ENCODE results near the gene FARSA. TPM values are rescaled to one million over a fixed set of nuclear protein-coding genes. Genes with fewer than 3 reads are reported as not detected.

FARSA gene
- total RNA-seq, 1 donor from 2014 or later = 220 TPM

- Mint-ChIP-seq H3K36me3 (ENCODE audit: low read depth) (peaks cover 4% of the 10 kb centered on the region), H3K9me3 (no peaks in the 10 kb centered on the region), H3K4me3 (no peak overlapping the region), H3K27ac (no peak overlapping the region), H3K4me1 (ENCODE audit: low read depth) (peaks cover 18% of the 10 kb centered on the region), H3K27me3 (ENCODE audit: insufficient read depth) (no peaks in the 10 kb centered on the region)
- intact Hi-C loops (cut with micrococcal nuclease) = no loop called here
- no peak for DNase-seq (ENCODE audit: low spot score)
These were observed 45.4 kb downstream of the FARSA start for GRCh38 chr19:12888006-12888603.

DNA sequence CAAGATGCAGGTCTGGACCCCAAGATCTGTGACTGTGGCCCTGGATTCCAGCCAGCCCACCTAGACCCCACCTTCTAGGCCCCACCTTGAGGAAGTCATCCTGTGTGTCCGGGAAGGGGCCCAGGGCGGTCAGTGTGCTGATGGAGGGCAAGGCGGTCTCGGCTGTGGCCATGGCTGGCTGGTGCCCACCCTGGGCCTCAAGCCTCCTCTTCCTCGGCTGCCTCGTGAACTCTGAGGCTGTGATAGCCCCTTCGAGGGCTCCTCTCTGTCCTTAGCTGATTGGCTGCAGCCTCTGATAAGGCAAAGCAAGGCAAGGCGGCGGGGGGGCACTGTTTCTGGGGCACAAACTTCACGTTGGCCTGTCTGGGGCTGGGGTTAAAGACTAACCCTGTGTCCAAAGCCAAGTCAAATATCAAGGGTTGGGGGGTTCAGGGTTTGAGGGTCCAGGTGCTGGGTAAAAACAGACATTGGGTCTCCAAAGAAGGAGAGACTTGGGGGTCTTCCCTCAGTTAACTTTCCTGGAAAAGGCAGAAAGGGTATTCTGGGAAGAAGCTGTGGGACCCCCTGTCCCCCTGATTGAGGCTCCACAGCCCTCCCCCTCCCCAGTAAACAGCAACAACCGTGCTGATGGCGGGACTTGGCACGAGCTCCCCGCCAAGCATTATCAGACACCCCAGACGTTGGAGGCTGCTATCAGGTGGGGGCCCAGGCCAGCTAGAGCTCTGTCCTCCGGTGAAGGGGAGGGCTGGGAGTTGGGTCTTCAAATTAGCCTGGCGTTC lies 46.4 kb downstream of the FARSA start, which contains the start of gene KLF1:
Gene KLF1, minus strand, starts transcription at position 233 of the 779 bp plus-strand sequence. Its CDS starts 61 bp downstream, at position 172.
- H3K27ac Mint-ChIP-seq = peak within 1 kb of the TSS; percentile 36
- H3K9me3 Mint-ChIP-seq = no peaks in the 10 kb centered on the region
- intact Hi-C loops (cut with micrococcal nuclease) = no loop called here
- peaks cover 18% of the 10 kb centered on the region for H3K4me1 Mint-ChIP-seq (ENCODE audit: low read depth)
- H3K4me3 Mint-ChIP-seq = peak within 1 kb of the TSS; percentile 69
- H3K27me3 Mint-ChIP-seq (ENCODE audit: insufficient read depth) = no peaks in the 10 kb centered on the region
- peaks cover 3% of the 10 kb centered on the region for H3K36me3 Mint-ChIP-seq (ENCODE audit: low read depth)
- no peak for DNase-seq (ENCODE audit: low spot score)

DNA sequence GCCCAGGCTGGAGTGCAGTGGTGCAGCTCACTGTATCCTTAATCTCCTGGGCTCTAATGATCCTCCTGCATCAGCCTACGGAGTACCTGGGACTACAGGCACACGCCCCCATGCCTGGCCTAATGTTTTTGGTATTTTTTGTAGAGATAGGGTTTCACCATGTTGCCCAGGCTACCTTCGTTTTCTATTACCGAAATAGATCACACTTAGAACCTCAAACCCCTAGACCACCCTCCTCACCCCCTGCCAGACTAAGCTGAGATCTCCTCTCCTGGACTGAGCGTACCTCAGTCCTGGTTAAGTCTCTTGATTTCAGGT lies 46.9 kb downstream of the FARSA start:
- no peak for DNase-seq (ENCODE audit: low spot score)
- Mint-ChIP-seq H3K27ac (peak overlapping the region; percentile 36), H3K27me3 (ENCODE audit: insufficient read depth) (no peaks in the 10 kb centered on the region), H3K4me1 (ENCODE audit: low read depth) (peaks cover 18% of the 10 kb centered on the region), H3K9me3 (no peaks in the 10 kb centered on the region), H3K36me3 (ENCODE audit: low read depth) (peaks cover 3% of the 10 kb centered on the region), H3K4me3 (peak overlapping the region; percentile 69)
- intact Hi-C loops (cut with micrococcal nuclease) = no loop called here

DNA sequence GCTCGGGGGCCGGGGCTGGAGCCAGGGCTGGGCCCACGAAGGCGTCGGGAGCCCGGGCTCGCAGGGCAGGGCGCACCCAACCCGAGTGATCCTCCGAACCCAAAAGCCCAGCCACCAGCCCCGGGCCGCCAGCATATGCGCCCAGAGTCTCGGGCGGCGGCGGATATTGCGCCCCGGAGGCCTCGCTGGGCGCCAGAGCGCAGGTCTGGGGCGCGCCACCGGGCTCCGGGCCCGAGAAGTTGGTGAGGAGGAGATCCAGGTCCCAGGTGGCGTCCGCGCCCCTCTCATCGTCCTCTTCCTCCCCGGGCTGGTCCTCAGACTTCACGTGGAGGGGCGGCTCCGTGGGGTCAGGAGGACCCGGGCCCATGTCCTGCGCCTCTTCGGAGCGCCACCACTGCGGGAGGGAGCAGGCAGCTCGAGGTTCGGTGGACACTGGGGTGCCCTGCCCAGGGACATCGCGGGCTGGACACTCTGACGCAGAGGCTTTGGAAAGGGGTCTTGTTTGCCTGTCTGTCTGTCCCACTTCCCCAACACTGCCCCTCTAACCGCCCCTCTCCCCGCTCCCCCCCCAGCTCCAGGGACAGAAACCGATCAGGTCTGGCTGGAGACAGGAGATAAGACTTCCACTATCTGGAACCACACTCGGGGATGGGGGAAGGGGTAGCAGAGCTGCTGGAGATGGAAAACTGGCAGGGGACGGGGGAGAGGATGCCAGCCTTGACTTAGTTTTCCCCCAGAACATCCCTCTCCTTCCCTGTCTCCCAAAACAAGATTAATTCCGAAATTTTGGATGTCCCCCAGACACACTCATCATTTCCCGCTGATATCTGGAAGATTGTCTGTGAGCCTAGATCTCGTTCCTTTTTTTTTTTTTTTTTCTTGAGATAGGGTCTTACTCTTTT lies 47.5 kb downstream of the FARSA start:
- Mint-ChIP-seq H3K27me3 (ENCODE audit: insufficient read depth) (no peaks in the 10 kb centered on the region), H3K9me3 (no peaks in the 10 kb centered on the region), H3K36me3 (ENCODE audit: low read depth) (peaks cover under 1% of the 10 kb centered on the region), H3K27ac (peak overlapping the region; percentile 36), H3K4me1 (ENCODE audit: low read depth) (peaks cover 15% of the 10 kb centered on the region), H3K4me3 (peak overlapping the region; percentile 69)
- no peak for DNase-seq (ENCODE audit: low spot score)
- intact Hi-C loops (cut with micrococcal nuclease) = loop anchor here (1.0 kb wide), 2 partner anchors 52 to 79 kb away; partner anchors contain the start of gene CALR

DNA sequence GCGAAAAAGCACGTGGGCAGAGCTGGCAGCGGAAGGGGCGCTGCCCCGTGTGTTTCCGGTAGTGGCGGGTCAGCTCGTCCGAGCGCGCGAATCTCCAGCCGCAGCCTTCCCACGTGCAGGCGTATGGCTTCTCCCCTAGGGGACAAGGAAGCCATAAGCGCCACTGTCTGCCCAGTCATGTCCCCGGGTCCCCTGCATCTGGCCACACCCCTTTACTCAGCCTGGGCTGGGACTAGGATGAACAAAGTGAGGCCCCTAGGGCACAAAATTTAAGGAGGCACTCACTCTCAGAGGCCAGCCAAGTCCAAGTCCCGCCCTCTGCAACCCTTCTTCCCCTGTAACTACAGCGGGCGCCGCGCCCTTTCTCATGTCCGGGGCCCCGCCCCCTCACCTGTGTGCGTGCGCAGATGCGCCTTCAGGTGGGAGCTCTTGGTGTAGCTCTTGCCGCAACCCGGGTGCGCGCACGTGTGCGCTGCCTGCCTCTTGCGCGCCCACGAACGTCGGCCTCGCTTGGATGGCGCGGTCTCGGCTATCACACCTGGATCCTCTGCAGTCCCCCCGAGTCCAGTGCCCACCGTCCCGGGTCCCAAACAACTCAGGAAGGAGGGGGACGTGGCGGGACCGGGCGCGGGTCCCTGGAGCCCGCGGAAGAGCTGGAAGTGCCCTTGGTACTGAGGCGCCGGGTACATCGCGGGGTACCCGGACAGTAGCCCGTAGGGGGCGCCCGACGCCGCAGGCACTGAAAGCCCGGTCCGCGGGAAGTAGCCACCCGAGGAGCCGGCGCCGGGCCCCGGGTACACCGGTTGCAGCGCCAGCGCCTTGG lies 48.4 kb downstream of the FARSA start:
- H3K4me1 Mint-ChIP-seq (ENCODE audit: low read depth) = peaks cover 15% of the 10 kb centered on the region
- intact Hi-C loops (cut with micrococcal nuclease) = loop anchor here (1.0 to 5.0 kb wide), 3 partner anchors 53 to 80 kb away; partner anchors contain the start of genes CALR and RNASEH2A
- H3K36me3 Mint-ChIP-seq (ENCODE audit: low read depth) = peaks cover under 1% of the 10 kb centered on the region
- DNase-seq (ENCODE audit: low spot score) = peak; percentile 84
- H3K9me3 Mint-ChIP-seq = no peaks in the 10 kb centered on the region
- peak overlapping the region; percentile 84 for H3K27ac Mint-ChIP-seq
- H3K27me3 Mint-ChIP-seq (ENCODE audit: insufficient read depth) = no peaks in the 10 kb centered on the region
- peak overlapping the region; percentile 89 for H3K4me3 Mint-ChIP-seq

GRCh38 chr19:12884627-12884925 lies 48.9 kb downstream of the FARSA start:
- Mint-ChIP-seq H3K4me1 (ENCODE audit: low read depth) (peaks cover 18% of the 10 kb centered on the region), H3K4me3 (peak overlapping the region; percentile 89), H3K9me3 (no peaks in the 10 kb centered on the region), H3K27ac (no peak overlapping the region), H3K27me3 (ENCODE audit: insufficient read depth) (no peaks in the 10 kb centered on the region), H3K36me3 (ENCODE audit: low read depth) (peaks cover 2% of the 10 kb centered on the region)
- DNase-seq (ENCODE audit: low spot score) = no peak
- intact Hi-C loops (cut with micrococcal nuclease) = loop anchor here (5.0 kb wide), 1 partner anchor 77 kb away; the partner anchor contains the start of gene RNASEH2A

GRCh38 chr19:12884202-12884601 lies 49.3 kb downstream of the FARSA start:
- peaks cover 22% of the 10 kb centered on the region for H3K4me1 Mint-ChIP-seq (ENCODE audit: low read depth)

DNA sequence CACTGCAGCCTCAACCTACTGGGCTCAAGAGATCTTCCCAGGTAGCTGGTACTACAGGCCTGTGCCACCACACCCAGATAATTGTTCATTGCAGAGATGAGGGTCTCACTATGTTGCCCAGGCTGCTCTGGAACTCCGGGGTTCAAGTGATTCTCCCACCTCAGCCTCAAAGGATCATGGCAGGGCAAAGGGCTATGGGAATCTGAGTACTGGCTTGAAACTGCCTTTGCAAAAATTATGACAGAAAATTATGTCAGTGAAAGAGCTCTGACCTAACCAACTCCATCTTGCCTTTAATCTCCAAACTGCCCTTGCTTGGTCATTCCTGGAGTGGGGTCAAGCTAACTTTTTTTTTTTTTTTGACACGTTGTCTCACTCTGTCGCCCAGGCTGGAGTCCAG lies 50.9 kb downstream of the FARSA start:
- intact Hi-C loops (cut with micrococcal nuclease) = loop anchor here (5.0 kb wide), 1 partner anchor 75 kb away; the partner anchor contains the start of gene RNASEH2A

More at GRCh38 chr19:12884202-12884601, 49.3 kb downstream of the FARSA start:
- Mint-ChIP-seq H3K36me3 (ENCODE audit: low read depth) (peaks cover 2% of the 10 kb centered on the region), H3K27me3 (ENCODE audit: insufficient read depth) (no peaks in the 10 kb centered on the region), H3K27ac (no peak overlapping the region), H3K4me3 (peak overlapping the region; percentile 89), H3K9me3 (no peaks in the 10 kb centered on the region)
- intact Hi-C loops (cut with micrococcal nuclease) = loop anchor here (5.0 kb wide), 1 partner anchor 77 kb away; the partner anchor contains the start of gene RNASEH2A
- DNase-seq (ENCODE audit: low spot score) = no peak

DNA sequence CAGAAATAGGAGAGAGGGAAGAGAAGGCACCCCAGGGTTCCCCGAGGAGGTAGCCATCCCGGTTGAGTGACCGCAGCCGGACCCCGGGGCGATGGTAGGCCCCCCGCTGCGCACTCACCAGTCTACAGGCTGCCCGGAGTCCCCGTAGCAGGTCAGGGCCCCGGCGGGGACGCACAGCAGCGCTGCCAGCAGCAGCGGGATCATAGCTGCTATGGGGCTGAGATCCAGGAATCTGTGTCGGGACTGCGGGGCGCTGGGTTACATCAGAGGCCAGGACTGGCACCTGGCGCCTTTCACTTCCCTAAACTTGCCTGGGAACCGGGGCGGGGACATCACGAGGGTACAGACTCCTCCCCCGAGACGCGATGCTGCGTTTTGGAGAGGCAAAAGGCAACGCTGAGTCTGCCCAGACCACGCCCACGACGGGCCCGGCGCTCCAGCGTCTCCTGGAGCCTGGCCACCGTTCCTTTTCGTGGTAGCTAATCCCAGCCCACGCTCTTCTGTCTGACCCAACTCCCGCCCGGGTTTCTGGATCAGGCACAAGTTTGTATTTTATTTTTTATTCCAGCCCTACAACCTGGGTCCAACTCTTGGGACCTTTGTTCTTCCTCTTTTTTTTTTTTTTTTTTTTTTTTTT lies 52.2 kb downstream of the FARSA start, which contains the start of gene DNASE2:
Gene DNASE2, minus strand, starts transcription at position 278 of the 637 bp plus-strand sequence. Its CDS starts 74 bp downstream, at position 204.
- H3K36me3 Mint-ChIP-seq (ENCODE audit: low read depth) = peaks cover 14% of the 10 kb centered on the region
- H3K4me1 Mint-ChIP-seq (ENCODE audit: low read depth) = peaks cover 26% of the 10 kb centered on the region
- peak within 1 kb of the TSS; percentile 90 for H3K4me3 Mint-ChIP-seq
- H3K27me3 Mint-ChIP-seq (ENCODE audit: insufficient read depth) = no peaks in the 10 kb centered on the region
- H3K27ac Mint-ChIP-seq = peak within 1 kb of the TSS; percentile 83
- H3K9me3 Mint-ChIP-seq = no peaks in the 10 kb centered on the region
- intact Hi-C loops (cut with micrococcal nuclease) = loop anchor here (1.0 to 5.0 kb wide), 5 partner anchors 9 to 74 kb away; partner anchors contain the start of genes RNASEH2A and SYCE2
- peak; percentile 88 for DNase-seq (ENCODE audit: low spot score)

More for the DNA sequence above, 50.9 kb downstream of the FARSA start:
- no peak for DNase-seq (ENCODE audit: low spot score)
- peaks cover 26% of the 10 kb centered on the region for H3K4me1 Mint-ChIP-seq (ENCODE audit: low read depth)
- no peaks in the 10 kb centered on the region for H3K27me3 Mint-ChIP-seq (ENCODE audit: insufficient read depth)
- H3K36me3 Mint-ChIP-seq (ENCODE audit: low read depth) = peaks cover 10% of the 10 kb centered on the region
- no peaks in the 10 kb centered on the region for H3K9me3 Mint-ChIP-seq
- H3K4me3 Mint-ChIP-seq = peak overlapping the region; percentile 90
- peak overlapping the region; percentile 80 for H3K27ac Mint-ChIP-seq

- DNase-seq (ENCODE audit: low spot score) = no peak
- Mint-ChIP-seq H3K4me3 (peak overlapping the region; percentile 90), H3K36me3 (ENCODE audit: low read depth) (peaks cover 14% of the 10 kb centered on the region)
These were observed 52.9 kb downstream of the FARSA start for GRCh38 chr19:12880551-12881171.

DNA sequence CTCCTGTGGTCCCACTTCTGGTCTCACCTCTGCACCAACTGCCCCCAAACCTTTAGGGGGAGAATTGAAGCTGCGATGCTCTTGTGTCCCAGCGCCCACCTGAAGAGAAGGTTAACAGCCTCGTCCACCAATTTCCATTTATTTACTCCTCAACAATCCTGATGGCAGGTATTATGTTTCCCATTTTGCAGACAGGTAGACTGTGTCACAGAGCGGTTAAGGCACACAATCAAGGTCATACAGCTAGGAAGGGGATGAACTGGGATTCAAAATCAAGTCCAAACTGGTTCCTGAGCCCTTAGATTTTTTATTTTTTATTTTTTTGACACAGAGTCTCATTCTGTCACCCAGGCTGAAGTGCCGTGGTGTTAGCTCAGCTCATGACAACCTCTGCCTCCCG lies 58.4 kb downstream of the FARSA start:
- Mint-ChIP-seq H3K4me1 (ENCODE audit: low read depth) (peaks cover 11% of the 10 kb centered on the region), H3K27ac (no peak overlapping the region), H3K4me3 (no peak overlapping the region), H3K9me3 (no peaks in the 10 kb centered on the region), H3K36me3 (ENCODE audit: low read depth) (peaks cover 26% of the 10 kb centered on the region), H3K27me3 (ENCODE audit: insufficient read depth) (no peaks in the 10 kb centered on the region)
- no peak for DNase-seq (ENCODE audit: low spot score)
- intact Hi-C loops (cut with micrococcal nuclease) = no loop called here

More at GRCh38 chr19:12880551-12881171, 52.9 kb downstream of the FARSA start:
- Mint-ChIP-seq H3K27ac (peak overlapping the region; percentile 72), H3K9me3 (no peaks in the 10 kb centered on the region), H3K27me3 (ENCODE audit: insufficient read depth) (no peaks in the 10 kb centered on the region), H3K4me1 (ENCODE audit: low read depth) (peaks cover 26% of the 10 kb centered on the region)
- intact Hi-C loops (cut with micrococcal nuclease) = loop anchor here (1.0 to 5.0 kb wide), 5 partner anchors 10 to 73 kb away; partner anchors contain the start of genes RNASEH2A and SYCE2

Measured in activated T-helper 1 cell treated with anti-CD3 and anti-CD28 coated beads, Interleukin-12 subunit alpha, Interleukin-12 subunit beta, Interleukin-2, Interleukin-4 antibody, amounts not matched to agents 30 ng/mL and 10 ng/mL and 1 ng/mL, durations not matched to agents 14 hours and 24 hours and 36 hours (primary cell).